Head of caudate nucleus (tissue), 42 donors: ENCODE measurements around the gene CBLN4.

Source experiments
- DNase-seq, 42 donors: peaks; one replicate each; pipeline versions ENCODE4 v3.0.0 to v3.0.0-alpha.2; 2020 to 2021; ENCODE audit warnings: mixed read lengths in 7 of 42
- intact Hi-C: fragments of 100-400 bp; cut with DNase I; formaldehyde crosslinking; loops from one replicate; pipeline ENCODE4 v1.15.0; 2022

Gene CBLN4

GRCh38 chr20:56005389-56005715, at the start of gene CBLN4:
Gene CBLN4 (minus strand): TSS chr20:56005519. CDS start chr20:56004171, 1,348 bp downstream.
- DNase-seq, result peak in 6 of 42 donors; percentile 0 to 33 (median 16)
- intact Hi-C loops, result no loop called here

GRCh38 chr20:56043227-56043626, 37.9 kb upstream of the CBLN4 start:
- DNase-seq, result no peak
- intact Hi-C loops, result no loop called here

GRCh38 chr20:56032251-56032650, 26.9 kb upstream of the CBLN4 start:
- DNase-seq, result no peak
- intact Hi-C loops, result no loop called here

GRCh38 chr20:56018716-56019115, 13.4 kb upstream of the CBLN4 start:
- no peak for DNase-seq
- intact Hi-C loops, result no loop called here

GRCh38 chr20:56018194-56018593, 12.9 kb upstream of the CBLN4 start:
- no peak for DNase-seq
- intact Hi-C loops, result no loop called here

- no peak for DNase-seq
- intact Hi-C loops, result no loop called here
Measured at GRCh38 chr20:56017560-56017959, 12.2 kb upstream of the CBLN4 start.

- intact Hi-C loops, result no loop called here
- no peak for DNase-seq
Measured at GRCh38 chr20:56014998-56015397, 9.7 kb upstream of the CBLN4 start.

- intact Hi-C loops, result no loop called here
- DNase-seq, result no peak
Measured at GRCh38 chr20:56014151-56014550, 8.8 kb upstream of the CBLN4 start.

- intact Hi-C loops, result no loop called here
- peak in 4 of 42 donors; percentile 1 to 33 (median 15) for DNase-seq
Measured at GRCh38 chr20:56004611-56005388, 519 bp downstream of the CBLN4 start.

- peak in 9 of 42 donors; percentile 14 to 44 (median 25) for DNase-seq
- intact Hi-C loops, result no loop called here
Measured at GRCh38 chr20:56004007-56004406, 1.3 kb downstream of the CBLN4 start.

GRCh38 chr20:56002908-56003800, 2.2 kb downstream of the CBLN4 start:
- intact Hi-C loops, result no loop called here
- peak in 23 of 42 donors; percentile 10 to 58 (median 24) for DNase-seq

- DNase-seq, result no peak
- intact Hi-C loops, result no loop called here
Measured at GRCh38 chr20:56001890-56002289, 3.4 kb downstream of the CBLN4 start.

- intact Hi-C loops, result no loop called here
- DNase-seq, result peak in 1 of 42 donors; percentile 34
Measured at GRCh38 chr20:56001106-56001785, 4.1 kb downstream of the CBLN4 start.

GRCh38 chr20:55978550-55978949, 26.8 kb downstream of the CBLN4 start:
- intact Hi-C loops, result no loop called here
- DNase-seq, result no peak

- intact Hi-C loops, result no loop called here
- peak in 4 of 42 donors; percentile 2 to 27 (median 10) for DNase-seq
Measured at GRCh38 chr20:55977690-55978459, 27.4 kb downstream of the CBLN4 start.

- DNase-seq, result no peak
- intact Hi-C loops, result no loop called here
Measured at GRCh38 chr20:55974491-55975202, 30.7 kb downstream of the CBLN4 start.

GRCh38 chr20:55964790-55965189, 40.5 kb downstream of the CBLN4 start:
- intact Hi-C loops, result no loop called here
- DNase-seq, result no peak
